Ramos (cell line): ENCODE measurements around the gene IL17B.

Experiments
- in situ Hi-C: fragments of 300-500 bp; cut with MboI; formaldehyde crosslinking; loops from one replicate; pipeline ENCODE4 v1.14.3; 2022; ENCODE audit warnings: low sequenced_read_pairs; ENCODE audit not compliant: unreplicated experiment

The IL17B gene

DNA sequence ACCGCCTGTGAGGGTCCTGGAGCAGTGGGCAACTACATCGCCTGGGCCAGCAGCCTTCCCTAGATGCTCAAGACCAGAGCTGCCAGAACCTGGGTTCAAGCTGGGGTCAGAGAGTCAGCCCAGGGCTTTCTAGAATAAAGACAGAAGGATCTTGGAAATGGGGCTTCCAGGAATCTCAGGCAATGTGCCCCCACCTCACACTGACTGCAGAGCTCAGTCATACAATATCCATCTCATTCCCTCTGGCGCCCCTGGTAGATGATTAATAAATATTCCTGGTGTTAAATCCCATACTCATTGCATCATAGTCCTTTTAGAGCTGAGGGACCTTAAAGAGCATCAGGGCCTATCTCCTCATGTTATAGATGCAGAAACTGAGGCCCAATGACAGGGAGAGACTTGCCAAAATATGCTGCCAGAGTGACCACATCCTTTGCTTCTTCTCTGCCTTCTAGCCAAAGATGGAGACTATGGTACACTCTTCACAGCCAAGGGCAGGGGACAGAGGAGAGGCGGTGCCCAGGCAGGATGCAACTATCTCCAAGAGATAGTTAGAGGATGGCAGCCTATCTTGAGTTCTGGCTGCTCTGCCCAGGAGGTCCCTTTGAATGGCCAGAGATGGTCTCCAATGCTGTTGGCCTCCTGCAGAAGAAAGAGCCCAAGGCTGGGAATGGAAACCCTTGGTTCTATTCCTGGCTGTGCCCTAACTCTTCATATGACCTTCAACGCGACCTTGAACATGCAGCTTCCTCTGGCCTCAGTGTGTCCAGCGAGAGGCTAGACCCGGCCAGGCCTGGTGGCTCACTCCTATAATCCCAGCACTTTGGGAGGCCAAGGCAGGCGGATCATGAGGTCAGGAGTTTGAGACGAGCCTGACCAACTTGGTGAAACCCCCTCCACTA is 36.2 kb upstream of the IL17B start:
- in situ Hi-C loops = no loop called here

DNA sequence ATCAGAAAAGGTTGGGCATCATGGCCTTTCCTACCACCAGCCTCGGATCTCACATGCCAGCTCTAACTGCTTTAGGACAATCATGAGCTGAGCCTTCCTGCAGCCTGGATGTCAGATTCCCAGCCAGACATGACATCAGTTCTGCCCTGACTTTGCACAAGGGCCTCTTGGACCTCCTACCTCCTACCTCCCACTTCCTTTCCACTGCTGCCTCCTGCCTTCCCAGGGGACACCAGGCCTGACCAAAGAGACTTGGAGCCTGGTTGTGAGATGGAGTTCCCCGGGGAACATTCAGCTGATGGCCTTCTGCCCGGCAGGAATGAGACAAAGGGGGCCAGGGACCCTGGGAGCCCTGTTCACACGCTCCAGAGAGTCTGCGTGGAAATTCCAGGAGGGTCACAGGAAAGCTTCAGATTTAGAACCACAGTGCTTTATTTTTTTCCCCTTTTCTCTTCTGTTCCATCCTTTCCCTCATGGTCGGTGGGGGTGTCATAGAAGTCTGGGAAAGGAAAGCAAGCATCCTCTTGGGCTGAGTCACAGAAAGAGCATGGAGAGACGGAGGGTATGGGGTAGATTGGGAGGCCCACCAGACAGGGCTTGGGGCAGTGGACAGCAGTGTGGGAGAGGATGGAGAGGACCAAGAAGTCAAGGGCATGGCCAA is 35.4 kb upstream of the IL17B start:
- in situ Hi-C loops = no loop called here

DNA sequence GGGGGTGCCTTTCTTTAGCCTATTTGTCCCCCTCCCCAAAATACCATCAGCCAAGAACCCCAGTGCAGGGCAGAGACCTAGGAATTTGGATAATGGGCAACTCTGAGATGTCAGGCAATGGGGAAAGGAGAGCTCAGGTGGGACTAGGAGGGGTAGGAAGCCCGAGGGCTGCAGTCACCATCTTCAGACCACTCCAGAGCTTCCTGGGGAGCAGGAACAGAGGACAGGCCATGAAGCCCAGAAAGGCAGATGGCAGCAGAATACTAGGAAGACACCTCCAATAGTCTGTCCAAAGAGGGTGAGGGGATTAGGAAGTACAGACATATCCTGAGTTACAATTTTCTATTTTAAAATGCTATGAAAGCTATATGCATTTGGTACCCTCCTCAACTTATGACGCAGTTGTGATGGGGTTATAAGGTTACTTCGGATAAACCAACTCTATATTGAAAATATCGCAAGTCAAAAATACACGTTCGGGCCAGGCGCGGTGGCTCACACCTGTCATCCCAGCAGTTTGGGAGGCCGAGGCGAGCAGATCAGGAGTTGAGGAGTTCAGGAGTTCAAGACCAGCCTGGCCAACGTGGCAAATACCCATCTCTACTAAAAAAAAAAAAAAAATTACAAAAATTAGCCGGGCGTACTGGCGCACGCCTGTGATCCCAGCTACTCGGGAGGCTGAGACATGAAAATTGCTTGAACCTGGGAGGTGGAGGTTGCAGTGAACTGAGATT is 34.6 kb upstream of the IL17B start:
- in situ Hi-C loops = no loop called here

DNA sequence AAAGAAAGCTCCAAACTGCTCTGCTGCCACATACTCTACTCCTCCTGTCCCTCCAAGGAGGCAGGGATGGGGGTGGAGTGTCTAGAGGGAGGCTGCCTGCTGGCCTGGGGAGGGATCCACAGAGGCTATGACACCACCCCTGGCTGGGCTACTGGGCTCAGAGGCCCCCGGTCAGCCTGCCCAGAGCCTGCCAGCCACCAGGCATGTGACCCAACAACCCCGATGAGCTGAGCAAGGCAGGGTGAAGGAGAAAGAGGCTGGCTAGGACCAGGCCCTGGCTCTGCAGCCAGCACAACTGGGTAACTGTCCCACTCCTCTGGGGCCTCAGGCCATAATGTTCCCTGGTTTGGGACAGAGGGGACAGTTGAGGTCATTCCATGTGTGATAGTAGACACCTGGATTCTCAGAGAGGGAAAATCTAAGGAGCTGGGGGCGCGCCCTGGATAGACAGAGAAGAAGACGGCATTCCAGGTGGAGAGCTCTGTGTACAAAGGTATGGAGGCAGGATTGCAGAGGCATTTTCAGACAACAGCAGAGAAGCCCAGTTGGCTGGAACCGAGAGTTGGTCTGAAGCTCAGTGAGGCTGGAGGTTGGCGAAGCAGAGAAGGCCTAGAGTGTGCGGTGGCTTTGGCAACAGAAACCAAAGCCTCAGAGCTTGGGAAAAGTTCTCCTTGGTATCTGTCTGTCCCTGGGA is 33.8 kb upstream of the IL17B start:
- in situ Hi-C loops = no loop called here

DNA sequence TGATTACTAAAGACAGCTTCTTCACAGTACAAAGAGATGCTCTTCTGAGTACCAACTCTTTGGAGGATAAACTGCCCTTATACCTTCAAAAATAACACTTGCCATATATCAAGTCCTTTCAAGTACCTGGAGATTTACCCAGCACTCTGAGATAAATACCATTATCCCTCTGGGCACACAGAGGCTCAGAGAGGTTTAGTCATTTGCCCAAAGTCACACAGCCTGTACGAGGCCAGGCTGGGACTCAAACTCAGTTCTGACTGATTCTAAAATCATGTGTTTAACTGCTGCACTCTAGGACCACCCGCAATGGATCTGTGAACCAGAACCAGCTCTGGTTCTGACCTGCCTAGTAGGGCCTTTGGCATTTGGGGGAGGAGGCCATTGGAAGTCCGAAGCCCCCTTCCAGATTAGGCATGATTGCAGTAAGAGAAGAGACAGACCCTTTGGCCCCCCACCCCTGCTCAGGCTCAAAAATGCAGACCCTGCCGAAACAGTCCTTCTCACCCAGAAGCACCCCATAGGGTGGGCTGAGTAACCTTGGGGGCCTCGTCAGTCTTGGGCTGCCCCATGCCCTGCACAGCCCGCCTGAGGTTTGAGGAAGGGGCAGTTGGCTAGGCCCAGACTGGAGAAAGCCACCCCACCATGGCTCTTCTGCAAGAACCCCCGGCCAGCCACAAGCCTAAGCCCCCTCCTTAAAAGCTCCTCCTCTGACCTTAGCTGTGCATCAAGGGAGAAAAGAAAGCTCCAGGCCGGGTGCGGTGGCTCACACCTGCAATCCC is 32.8 kb upstream of the IL17B start:
- in situ Hi-C loops = no loop called here

DNA sequence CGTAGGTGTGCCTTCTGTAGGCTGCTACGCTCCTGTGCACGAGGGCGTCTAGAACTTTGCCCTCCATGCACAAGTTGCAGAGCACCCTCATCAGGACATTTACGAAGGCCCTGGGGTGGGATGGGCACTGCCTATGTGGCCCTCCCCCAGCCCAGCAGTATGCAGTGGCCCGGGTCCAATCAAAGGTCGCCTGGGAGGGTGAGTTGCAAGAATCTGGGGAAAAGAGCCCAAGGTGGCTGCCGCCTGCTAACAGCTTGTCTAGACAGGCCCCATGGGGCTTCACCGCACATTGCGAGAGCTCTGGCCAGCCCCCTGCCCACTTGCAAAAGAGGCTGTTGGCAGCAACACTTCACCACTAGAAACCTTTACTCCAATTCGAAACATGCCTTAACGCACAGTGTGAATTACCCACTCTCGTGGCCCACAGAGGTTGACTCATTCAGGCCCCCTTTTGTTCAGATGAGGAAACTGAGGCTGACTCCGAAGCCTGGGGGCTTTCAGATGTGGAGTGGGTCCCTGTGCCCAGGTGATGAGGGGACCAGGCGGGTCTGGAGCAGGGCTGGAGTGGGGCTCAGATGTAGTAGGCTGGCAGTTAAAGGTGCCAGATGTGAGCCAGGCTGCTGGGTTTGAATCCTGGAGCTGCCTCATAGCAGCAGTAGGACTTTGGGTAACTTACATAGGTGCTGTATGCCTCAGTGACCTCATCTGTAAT is 31.8 kb upstream of the IL17B start:
- in situ Hi-C loops = no loop called here

DNA sequence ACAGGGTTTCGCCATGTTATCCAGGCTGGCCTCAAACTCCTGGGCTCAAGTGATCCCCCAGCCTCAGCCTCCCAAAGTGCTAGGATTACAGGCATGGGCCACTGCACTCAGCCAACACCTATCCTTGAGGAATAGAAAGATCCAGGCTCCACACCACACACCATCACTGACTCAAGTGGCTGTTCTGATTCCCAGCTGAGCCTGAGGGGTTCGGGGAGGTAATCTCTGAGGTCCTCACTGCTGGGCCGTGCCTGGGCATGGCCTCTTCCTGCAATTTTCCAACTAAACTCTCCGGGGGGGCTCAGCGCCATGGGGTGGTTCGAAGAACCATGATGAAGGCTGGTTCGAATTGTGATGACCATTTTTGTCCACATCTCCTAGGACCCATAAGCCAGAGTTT is 31.0 kb upstream of the IL17B start:
- in situ Hi-C loops = no loop called here

DNA sequence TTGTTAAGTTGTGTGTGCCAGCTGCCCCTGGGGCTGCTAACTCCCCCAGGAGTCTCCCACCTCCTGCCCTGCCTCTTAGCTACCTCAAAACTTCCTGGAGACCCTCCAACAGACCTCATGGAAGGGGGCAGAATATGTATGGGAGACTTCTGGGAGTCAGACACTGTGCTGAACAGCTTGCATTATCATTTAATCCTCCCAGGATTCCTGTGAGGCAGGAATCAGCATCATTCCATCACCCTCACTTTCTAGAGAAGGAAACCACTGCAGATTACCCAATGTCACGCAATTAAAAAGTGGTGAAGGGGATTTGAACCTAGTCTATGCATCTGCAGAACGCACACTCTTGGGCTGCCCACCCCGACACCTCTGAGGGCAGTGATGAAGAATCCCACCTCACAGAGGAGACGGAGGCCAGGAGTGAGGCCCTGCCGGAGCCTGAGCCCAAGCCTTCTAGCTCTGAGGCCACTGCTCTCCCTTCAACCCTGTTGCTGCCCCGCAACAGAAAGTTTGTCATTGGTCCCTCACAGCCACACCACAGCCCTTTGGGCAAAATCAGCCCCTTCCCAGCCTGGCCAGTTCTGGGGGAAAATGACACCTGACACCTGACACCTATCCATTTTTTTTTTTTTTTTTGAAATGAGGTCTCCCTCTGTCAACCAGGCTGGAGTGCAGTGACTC is 30.3 kb upstream of the IL17B start:
- in situ Hi-C loops = no loop called here

DNA sequence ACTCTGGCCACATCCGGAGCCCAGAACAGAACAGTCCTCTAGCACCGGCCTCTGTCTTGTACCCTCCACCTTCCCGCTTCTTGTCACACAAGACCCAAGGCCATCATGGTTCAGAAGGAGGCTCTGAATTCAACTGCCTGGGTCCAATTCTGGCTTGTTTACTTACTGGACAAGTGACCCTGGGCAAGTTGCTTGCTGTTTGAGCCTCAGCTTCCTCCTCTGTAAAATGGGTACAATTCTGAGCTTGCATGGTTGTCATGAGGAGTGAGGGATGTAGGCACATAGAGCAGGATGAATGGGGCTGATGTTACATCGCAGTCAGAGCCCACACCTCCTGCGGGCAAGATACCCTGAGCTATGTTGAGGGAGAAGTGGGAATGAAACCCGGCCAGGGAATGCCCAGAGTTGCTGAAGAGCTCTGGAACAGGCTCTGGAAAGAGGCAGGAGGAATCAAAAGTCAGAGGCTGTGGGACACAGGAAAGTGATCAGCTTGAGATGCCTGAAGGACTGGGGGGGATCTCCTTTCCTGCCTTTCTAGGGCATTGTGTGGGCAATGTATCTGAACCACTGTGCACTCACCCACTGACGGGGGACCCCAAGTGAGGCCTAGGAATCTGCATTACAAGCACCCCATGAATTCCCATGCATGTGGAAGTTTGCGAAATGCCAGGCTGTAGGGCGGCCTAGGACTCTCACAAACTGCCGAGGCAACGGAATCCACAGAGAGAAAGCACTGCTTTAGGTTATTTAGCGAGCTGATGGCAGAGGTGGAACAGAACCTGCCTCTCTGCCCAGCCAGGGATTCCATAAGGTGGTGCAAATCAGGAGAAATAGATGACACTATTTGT is 29.4 kb upstream of the IL17B start:
- in situ Hi-C loops = no loop called here

DNA sequence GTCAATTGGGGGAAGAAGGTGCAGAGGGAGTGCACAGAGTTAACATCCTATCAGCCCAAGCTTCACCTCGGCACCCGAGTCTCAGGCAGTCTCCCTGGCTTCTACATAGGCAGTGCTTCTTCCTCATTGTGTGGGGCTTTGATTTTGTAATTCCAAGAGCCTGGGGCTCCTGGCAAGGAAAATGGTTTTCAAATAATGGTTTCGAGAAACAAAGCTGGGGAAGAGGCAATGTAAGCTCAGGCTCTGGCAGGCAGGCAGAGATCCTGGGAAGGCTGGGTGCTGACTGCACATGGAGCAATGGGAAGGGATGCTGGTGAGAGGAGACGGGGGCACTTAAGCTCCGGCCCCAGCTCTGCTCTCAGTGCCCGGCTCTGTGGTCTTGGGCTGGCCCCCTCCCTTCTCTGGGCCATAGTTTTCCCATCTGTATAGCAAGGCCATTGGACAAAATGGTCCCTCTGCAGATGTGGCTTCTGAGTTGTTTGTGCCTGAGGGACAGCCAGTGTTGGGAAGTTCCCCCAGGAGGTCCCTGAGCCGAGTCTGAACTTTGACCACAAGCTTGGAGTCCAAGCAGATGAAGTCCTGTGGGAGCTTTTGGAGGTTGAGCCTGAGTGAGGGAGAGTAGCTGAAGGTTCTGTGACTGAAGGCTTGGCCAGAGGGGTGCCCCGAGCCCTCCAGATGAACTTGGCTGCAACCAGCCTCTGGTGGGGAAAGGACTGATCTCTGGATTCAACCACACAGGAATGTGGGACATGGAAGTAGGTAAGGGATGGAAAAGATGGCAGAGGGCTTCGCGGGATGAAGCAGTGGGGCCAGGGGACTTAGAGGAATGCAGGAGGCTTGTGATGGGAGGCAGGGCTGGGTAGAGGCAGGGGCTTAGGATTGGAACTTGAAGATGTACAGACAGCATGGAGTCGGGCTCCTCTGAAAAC is 28.5 kb upstream of the IL17B start:
- in situ Hi-C loops = no loop called here

DNA sequence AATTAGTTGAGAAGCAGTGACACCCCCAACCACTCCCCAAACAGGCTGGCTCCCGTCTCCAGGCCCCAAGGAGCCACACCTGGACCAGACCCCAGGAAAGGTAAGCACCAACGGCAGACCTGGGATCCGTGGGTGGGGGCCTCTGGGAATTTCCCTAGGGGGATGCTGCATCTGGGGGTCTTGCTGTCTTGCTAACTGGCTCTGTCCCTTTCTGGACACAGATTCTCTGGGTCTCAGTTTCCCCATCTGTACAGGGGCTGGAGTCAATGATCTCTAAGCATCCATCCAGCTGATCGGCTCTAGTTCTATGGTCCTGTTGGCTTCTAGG is 27.9 kb upstream of the IL17B start:
- in situ Hi-C loops = no loop called here

DNA sequence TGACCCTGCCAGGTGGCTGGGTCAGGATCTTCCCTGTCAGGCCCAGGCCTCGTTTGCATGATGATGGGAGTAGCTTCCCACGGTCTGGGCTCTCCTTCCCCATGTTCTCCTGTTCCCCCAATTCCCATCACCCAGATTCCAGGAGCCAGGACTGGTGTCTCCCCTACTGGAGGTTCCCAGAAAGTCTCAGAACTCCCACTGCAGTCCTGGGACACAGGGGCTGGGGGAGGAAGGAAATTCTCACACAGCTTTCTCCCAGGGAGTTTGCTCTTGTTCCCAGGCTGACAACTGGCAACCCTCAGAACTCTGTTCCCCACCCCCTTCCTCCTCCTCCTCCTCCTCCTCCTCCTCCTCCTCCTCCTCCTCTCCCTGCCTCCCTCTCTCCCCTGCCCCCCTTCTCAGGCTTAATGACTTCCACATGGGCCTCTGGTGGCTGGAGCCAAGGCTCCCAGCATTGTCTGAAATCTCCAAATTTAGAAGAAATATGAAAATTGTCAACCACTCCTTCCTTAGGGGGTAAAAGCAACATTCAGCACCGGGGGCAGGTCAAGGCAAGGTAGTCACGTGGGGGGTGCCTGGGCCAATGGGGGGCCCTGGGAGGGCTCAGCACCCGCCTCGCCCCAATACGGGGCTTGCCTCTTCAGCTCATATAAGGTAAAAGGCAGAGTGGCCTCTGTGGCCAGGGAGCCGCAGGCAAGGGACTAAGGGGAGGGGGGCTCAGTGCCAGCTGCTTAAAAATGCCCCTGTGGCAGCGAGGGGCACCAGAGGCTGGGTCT is 27.3 kb upstream of the IL17B start:
- in situ Hi-C loops = no loop called here

DNA sequence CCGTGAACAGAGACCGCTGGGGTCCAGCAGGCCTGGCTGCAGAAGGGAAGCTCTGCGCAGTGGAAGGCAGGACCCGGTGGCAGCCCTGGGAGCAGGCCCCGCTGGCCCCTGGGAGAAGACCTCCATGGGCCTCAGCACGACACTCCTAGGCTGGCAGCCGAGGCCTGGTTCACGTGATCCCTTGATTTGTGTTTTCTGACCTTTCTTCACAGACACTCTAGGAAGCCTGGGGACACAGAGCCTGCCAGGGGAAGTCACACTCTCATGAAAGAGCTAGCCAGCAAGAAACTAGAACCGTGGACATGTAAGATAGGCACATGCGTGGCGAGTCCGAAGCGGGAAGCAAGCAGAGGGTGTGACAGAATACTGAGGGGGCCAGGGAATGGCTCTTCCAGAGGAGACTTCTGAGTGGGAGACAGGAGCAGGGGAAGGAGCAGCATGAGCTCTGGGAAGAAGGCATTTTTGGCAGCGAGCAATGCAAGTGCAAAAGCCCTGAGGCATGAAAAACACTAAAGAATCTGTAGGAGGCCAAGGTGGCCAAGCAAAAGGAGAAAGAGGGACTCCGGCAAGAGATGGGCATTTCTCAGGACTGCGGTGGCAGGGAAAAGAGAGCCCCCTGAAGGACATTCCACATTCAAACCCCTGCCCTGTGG is 26.6 kb upstream of the IL17B start:
- in situ Hi-C loops = no loop called here

DNA sequence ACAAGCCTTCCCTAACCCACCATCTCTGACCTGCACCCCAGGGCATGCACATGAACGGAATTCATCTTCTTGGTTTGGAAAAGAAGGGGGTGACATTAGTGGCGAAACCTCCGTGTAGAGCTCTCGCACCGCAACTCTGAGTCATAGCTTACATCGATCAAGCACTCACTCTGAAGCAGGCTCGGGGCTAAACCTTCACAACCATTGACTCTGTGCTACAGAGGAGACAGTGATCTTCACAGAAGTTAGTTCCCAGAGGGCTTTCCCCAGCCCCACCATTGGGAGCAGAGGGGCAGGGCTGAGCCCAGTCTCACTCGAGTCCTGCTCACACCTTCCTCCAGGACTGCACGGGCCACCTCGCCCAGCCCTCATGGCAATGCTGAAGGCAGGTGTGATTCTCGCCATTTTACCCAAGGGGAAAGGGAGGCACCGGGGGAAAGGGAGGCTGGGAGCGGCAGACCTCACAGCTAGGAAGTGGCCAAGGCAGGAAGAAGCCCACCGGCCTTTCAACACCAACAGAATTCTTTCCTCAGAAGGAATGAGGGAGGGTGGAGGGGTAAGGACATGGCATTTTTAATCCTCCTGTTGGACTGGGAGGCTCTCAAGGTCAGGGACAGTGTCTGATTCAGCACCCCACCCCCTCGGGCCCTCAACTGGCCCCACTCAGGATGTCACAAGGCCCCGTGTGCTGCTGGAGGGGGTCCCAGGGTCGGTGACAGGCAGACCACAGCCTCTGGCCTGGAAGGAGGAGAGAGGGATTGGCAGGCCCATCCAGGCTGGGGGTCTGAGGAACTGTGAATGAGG is 25.9 kb upstream of the IL17B start:
- in situ Hi-C loops = no loop called here
